HG02885 (cell line): ENCODE results near the gene AP1G1.

Experiments used
- ATAC-seq: cut with Tn5 transposase; IDR thresholded peaks from one replicate; pipeline ENCODE4 v1.9.1; 2021; ENCODE audit warnings: mild to moderate bottlenecking; ENCODE audit not compliant: unreplicated experiment, poor library complexity

Gene AP1G1

DNA sequence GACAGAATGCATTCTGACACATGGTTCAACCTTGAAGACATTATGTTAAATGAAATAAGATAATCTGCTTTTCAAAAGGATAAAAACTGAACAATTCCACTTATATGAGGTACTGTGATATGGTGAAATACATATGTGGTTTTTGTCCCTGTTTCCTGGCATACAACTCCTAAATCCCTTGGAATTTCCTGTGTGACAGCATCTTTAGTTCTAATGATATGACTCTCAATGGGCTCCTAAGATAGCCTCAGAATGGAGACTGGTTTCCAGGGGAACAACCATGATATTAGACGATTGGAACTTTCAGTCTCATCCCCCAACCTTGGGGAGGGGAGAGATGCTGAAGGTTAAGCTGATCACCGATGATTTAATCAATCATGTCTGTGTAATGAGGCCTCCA is 46.4 kb downstream of the AP1G1 start:
- no peak for ATAC-seq

DNA sequence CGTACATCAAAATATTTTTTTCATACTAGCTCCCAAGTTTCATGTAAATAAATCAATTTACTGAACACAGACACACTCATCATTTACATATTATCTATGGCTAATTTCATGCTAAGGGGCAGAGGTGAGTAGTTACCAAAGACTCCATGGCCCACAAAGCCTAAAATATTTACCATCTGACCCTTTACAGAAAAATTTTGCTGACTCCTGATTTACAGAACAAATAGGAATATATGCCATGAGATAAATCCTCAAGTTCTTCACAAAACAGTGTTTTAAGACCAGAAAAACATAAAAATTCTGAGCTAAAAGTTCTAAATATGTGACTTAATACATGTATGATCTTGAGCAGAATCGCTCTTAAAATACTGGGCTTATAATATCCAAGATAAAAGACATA is 47.5 kb downstream of the AP1G1 start:
- no peak for ATAC-seq

DNA sequence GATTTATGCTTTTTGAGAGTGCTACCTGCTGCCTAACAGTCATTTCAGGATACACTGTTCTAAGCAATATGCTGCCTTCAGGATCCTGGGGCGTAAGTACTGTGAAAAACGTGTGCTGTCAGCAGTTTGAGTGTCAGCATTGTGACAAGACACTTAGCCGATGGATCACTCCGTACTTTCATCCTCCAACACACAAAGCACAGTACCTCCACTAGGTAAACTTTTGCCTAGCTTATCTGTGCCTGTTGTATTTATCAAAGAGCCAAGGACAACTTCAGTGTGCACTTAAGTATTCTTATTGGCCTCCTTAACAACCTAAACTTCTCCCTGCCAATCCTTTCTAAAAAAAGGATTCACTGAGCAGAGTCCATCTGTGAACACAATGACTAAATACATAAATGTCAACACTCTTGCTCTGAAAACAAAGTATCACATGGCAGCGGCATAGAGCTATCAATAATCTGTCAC is 50.3 kb downstream of the AP1G1 start:
- ATAC-seq: no peak

DNA sequence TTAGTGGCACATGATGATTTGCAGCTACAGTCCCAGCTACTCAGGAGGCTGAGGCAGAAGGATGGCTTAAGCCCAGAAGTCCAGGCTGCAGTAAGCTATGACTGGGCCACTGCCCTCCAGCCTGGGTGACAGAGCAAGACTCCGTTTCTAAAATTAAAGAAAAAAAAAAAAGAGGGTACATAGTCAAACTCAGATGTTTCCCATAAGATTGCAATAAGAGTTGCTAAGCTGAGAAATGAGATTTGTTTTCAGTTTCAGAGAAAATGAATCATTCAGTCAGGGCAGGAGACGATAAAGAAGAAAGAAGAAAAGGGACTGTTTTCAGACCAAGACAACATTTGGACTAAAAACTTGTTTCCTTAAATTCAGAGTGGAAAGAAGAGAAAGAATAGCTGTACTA is 54.0 kb downstream of the AP1G1 start:
- no peak for ATAC-seq

DNA sequence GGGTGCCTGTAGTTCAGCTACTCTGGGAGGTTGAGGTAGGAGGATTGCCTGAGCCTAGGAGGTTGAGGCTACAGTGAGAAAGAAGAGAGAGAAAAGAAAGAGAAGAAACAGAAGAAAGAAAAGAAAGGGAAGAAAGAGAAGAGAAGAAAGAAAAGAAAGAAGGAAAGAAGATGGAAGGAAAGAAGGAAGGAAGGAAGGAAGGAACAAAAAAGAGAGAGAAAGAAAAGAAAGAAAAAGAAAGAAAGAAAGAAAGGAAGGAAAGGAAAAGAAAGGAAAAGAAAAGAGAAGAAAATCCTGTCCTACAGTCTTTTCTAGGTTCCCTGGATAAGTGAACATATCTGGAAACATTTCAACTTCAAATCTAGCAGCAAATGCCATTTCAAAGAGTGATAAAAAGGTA is 54.5 kb downstream of the AP1G1 start:
- no peak for ATAC-seq

DNA sequence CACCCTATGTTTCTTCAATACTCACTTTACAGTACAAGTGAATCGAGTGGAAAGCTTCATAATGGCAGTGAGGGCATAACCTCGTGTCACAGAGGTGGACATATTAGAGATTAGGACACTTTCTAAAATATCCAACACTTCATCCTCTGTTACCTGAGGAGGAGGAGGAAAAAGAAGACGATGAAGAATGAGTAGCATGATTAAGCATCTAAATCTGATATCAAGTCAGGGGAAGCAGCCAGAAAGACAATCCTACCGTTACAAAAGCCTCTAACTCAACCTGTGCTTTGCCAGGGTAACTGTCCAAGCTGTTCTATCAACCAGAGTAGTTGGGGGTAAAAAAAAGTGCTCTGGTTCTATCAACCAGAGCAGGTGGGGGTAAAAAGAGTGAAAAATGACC is 60.4 kb downstream of the AP1G1 start:
- ATAC-seq: no peak

DNA sequence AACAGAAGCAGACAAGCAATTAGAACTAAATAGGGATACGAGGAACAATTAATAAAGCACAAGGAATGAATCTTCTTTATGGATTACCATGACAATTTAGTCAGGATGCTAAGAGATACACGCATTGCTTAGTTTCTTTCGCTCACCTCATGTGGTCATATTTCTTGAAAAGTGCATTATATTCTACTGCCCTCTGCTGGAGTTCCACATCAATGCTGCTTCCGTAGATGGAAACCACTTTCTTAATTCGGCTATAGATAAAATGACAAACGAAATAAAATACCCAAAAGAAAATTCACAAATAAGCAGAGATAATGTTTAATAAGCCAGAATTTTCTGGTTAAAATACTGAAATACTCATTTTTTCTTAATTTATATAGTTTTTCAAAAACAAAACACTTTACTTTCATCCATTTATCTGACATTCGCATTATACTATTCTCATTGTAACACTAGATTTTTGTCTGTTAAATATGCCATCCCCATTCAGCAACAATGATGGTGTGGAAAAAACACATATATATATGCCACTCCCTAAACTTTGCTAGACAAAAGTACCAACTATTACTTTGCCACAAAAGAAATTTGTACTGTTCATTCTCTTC is 62.1 kb downstream of the AP1G1 start:
- no peak for ATAC-seq

DNA sequence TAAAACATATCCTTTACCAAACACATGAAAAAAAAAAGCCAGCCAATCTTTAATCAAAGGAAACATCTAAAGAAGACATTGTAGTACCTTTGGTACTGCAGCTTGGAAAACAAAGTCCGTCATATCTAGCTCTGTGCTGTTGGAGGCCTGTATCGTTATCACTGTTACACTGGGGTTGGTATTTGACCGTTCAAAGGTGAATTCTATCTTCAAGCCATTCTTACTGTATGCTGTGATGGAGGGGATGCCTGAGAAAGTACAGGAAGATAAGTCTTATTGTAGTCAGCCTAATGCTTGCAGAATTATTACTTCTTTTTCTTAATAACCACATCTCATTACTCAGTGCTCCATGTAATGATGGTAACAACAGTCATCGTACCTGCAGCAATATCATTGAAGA is 69.8 kb downstream of the AP1G1 start:
- ATAC-seq: no peak

DNA sequence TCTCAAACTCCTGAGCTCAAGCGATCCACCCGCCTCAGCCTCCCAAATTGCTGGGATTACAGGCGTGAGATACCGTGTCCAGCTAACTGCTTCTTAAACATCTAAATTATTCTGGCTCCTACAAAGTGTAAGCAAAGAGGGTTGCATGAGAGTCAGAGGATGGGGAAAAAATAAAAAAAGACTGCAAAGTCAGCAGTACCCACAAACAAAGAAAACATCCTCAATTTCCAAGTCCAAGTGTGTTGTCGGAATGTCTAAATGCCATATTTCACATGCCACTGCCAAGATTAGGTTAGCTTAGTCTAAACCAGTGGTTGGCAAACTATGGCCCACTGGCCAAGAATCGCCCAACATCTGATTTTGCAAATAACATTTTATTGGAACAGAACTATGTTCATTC is 71.1 kb downstream of the AP1G1 start:
- ATAC-seq: no peak

DNA sequence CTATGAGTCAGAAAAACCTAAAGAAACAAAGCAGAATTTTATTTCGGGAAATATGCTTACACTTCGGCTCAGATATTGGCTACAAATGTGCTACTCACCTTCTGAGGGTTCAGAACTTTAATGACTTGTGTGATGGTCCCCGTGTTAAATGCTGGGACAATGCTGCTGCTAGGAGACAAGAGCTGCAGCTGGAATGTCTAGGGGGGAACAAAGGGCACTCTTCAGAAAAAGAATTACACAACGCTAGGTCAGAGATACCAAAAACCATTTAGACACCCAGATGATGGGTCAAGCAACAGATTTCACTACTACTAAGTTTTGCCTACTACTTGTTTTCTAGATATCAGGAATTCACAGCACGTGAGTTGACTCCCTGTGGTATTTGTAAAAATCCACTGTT is 74.1 kb downstream of the AP1G1 start:
- ATAC-seq: no peak

DNA sequence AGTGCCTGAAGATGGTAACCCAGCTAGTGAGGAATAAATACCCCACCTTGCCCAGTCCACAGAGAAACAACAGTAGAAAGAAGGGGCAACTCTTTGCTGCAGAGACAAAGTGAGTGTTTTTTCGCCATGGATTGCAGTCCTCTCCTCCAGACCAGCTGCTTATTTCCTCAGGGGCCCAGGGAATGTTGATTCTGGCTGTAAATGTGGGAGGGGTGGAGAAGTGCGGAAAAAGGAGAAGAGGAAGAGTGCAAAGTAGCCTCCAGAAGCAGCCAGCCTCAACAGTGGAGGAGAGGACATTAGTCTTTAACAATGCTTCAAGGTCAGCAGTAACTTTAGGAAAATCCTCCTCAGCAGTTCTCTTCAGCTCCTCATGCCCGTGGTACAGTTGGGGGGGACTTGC is 76.0 kb downstream of the AP1G1 start:
- ATAC-seq: no peak

DNA sequence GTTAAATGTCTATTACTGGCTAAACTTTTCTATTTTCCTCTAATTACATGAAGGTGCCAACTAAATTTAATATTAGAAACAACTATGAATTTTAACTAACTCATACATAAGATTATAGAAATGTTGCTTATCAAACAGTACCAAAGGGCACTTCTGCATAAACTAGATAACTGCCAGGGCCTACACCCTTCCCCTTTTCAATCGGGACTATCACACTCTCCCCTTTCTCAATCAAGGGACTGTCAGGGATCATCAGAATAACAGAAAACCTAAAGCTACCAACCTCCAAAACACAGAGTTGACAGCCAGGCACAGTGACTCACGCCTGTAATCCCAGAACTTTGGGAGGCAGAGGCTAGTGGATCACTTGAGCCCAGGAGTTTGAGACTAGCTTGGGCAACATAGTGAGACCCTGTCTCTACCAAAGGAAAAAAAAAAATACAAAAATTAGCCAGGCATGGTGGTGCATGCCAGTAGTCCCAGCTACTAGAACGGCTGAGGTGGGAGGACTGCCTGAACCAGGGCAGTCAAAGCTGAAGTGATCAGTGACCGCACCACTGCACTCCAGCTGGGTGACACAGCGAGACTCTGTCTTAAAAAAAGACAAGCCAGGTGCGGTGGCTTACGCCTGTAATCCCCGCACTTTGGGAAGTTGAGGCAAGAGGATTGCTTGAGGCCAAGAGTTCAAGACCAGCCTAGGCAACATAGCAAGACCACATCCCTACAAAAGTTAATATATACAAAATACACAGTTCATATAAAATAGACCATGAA is 80.9 kb downstream of the AP1G1 start:
- ATAC-seq: no peak

DNA sequence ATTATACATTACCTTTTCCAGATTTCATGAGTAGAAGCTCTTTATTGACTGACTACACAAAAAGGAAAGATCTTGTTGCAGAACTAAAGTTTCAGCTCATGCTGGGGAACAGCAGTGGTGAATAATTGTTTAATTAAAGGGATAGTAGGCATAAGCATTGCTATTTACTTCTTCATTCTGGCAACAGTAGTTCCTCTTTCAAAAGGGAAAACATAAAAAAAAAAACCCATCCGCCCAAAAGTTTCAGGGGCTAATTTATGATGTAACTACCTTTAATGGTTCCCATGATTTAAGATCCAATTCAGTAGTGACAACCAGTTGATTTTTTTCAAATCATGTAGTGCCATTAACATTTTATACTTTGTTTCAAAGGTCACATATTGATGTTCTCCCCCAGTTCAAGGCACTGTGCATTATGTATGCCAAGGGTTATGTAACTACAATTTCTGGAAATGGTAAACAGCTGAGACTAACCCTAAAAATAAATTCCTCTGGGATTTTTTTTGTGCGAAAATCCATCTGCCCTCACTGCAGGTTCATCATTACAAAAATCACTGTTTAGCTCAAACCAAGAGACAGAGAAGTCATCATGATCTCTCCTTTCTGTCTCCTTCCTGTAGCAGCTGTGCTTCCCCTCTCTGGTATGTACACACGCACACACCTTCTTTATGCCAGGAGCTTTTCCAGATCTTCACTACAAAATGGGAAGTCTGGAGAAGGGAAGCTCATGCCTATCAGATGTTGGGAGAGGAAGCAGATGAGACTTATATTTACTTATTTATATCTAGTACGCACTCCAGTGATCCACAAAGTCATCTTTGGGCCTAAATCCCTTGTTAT is 81.9 kb downstream of the AP1G1 start:
- ATAC-seq: no peak

DNA sequence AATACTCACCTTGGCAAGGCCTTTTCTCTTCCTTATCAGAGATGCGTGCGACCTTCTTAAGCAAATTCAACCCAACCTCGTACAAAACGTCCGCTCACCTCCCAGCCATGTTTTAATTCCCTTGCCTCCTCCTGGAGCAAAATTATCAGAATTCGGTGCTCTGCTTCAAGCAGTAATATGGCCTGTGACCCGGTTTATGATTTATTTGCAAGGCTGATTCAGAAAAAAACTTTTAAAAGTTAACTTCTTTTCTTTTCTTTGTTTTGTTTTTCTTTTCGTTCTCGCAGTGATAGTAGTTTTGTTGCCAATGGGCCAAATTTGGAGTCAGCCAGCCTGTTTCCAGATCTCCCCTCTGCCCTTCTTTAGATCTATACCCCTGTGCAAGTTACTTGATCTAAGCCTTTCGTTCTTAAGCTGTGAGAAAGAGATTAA is 84.3 kb downstream of the AP1G1 start, which contains the start of gene PHLPP2:
Gene PHLPP2, minus strand, starts transcription at position 382 of the 432 bp plus-strand sequence. CDS start 9,906 bp downstream, outside the sequence.
- ATAC-seq: no peak

DNA sequence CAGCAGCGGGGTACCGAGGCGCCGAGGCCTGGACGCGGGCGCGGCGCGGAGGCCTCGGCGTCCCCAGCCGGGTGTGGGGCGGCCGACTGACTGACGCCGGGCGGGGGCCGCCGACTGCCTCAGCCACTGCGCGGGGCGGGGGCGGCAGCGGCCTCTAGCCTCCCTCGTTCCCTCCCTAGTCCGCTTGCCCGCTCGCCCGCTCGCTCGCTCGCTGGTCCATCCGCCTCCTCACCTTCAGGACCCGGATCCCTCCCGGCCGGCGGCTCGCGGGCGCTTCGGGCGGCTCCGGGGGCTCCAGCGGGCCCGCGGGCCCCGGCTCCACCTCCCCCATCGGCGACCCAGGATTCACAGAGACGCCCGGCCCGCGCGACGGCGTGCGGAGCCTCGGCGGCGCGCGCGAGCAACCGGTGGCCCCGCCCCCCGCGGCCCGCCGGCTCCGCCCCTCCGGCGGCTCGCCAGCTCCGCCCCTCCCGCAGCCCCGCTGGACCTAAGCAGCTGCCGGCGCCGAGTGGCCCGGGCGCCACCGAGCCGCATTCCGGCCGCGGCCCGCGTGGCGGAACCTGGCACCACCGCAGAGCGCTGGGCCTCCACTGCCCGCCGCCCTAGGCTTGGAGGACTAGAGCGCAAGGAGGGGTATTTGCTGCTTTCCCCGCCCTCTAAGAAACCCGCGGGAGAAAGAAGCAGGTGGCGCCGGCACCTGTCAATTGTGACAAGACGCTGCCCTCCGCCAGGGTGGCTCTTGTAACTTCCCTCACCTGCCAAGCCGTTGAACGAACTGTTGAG is 84.9 kb downstream of the AP1G1 start:
- ATAC-seq: peak; percentile 82

DNA sequence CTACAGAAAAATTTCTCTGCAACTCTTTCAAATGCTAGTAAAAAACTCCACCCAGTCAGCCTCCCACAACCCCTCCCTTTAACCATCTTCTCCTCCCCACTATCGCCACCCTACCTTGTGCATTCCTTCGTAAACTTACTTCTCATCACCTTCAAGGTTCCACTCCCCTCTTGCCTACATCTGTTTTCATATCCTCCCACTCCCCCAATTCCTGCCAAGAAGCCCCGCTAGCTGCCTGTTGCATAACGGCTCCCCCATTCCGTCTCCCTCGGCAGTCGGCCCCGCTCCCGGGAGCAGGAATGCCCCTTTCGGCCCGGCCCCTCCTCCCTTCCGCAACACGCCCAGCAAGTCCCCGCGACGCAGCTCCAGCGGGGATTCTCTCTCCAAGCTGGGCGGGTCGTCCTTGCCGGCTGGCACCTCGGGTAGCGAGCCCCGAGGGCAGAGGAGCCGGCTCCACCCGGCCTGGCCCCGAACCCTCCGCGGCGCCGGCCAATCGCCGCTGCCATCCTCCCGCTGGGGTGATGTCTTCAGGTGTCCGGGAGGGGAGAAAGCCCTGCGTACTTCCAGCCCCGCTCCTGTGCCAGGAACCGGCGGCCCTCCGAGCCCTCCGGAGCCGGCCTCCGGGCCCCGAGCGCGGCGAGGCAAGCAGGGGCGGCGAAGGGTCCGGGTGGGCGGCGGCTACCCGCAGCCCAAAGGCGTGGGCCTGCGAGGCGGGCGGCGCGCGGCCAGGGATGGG is 85.7 kb downstream of the AP1G1 start:
- peak; percentile 40 for ATAC-seq

DNA sequence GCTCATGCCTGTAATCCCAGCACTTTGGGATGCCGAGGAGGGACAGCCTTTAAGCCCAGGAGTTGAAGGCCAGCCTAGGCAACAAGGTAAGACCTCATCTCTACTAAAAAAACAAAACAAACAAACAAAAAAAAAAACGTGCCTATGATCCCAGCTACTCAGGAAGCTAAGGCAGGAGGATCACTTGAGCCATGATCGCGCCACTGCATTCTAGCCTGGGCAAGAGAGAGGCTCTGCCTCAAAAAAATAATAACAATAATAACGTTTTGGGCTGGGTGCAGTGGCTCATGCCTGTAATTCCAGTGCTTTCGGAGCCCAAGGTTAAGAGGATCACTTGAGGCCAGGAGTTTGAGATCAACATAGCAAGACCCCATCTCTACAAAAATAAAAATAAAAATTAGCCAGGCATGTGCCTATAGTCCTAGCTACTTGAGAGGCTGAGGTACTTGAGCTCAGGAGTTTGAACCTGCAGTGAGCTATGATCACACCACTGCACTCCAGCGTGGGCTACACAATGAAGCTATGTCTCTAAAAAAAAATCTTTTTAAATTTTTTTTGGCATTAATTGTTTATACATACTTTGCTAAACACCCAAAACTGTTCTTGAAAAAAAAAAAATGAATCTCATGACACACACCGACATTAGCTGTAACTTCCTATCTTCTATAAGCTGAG is 87.4 kb downstream of the AP1G1 start:
- ATAC-seq: no peak

DNA sequence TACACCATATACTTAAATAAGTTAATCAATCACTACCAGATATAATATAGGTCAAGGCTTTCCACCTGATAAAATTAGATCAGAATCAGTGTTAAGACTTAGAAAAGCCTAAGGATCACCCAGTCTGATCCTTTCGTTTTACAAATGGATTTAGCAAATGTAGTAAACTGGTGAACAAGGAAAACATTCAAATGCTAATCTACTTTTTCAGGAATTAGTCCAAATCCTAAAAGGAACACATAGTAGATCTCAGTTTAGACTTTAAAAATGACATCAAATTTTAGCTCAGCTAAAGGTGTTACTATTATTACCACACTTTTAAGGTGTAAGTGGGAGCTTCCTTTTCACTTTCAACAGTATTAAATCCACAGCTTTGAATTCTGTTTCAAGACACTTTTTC is 96.1 kb downstream of the AP1G1 start:
- no peak for ATAC-seq

DNA sequence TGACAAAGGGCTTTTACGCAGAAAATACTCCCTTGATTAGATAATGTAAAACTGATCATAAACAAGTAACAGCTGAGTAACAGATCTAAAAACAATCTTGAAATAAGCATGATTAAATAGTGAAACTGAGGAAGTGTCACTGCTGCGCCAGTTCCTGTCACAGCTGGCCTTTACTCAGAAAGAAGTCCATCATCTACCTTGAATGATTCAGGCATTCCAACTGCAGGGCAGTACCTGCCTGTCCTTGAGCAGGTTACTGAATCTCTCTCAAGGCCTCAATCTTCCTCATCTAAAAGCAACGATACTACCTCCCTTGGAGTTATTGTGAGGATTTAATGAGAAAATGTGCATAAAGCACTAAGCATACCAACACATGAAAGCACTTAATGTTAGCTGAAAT is 96.8 kb downstream of the AP1G1 start:
- no peak for ATAC-seq
